HPDE6-E6E7 (cell line): ENCODE data around the gene CKMT1B.
"Not testable (repeated sequence)": the region's sequence is repeated elsewhere in the genome, so short reads cannot be mapped to it uniquely, and the experiment has no call there.

Experiments used
- DNase-seq: peaks from one replicate; pipeline ENCODE4 v3.0.0; 2011; ENCODE audit warnings: missing footprints; ENCODE audit errors: extremely low spot score

The CKMT1B gene

GRCh38 chr15:43638464-43639204 lies 44.8 kb downstream of the CKMT1B start:
- DNase-seq: not testable (repeated sequence)
